H9 (cell line): ENCODE measurements around the gene AP2M1. TPM values are rescaled to one million over a fixed set of nuclear protein-coding genes. Genes with fewer than 3 reads are reported as not detected.

Source experiments
- DNase-seq: peaks from one replicate; pipeline ENCODE4 v3.0.0-alpha.2; 2017
- H2AFZ ChIP-seq: one replicate; pipeline ENCODE4 v1.6.1; 2013; ENCODE audit warnings: mild to moderate bottlenecking, low read length, control low read depth, moderate library complexity
- H2AK5ac ChIP-seq: 2 replicates; pipeline ENCODE4 v1.6.1; 2013; ENCODE audit warnings: low read length, control low read depth, mixed read lengths; ENCODE audit not compliant: insufficient read length
- H2BK120ac ChIP-seq: one replicate; pipeline ENCODE4 v1.6.1; 2013; ENCODE audit warnings: low read depth, mild to moderate bottlenecking, low read length, control low read depth, inconsistent platforms; ENCODE audit not compliant: poor library complexity, severe bottlenecking
- H2BK12ac ChIP-seq: 2 replicates; pipeline ENCODE4 v1.6.1; 2013; ENCODE audit warnings: low read length, control low read depth, mixed read lengths, low read depth; ENCODE audit not compliant: insufficient read length
- H2BK15ac ChIP-seq: 2 replicates; pipeline ENCODE4 v1.6.1; 2013; ENCODE audit warnings: low read depth, low read length, control low read depth
- H2BK20ac ChIP-seq: one replicate; pipeline ENCODE4 v1.6.1; 2013; ENCODE audit warnings: low read depth, mild to moderate bottlenecking, low read length, control low read depth, inconsistent platforms; ENCODE audit not compliant: poor library complexity, severe bottlenecking
- H2BK5ac ChIP-seq: 2 replicates; pipeline ENCODE4 v1.6.1; 2013; ENCODE audit warnings: low read length, control low read depth, mixed read lengths; ENCODE audit not compliant: insufficient read length
- H3K14ac ChIP-seq: 2 replicates; pipeline ENCODE4 v1.6.1; 2013; ENCODE audit warnings: low read length, control low read depth; ENCODE audit not compliant: insufficient read depth
- H3K18ac ChIP-seq: 2 replicates; pipeline ENCODE4 v1.6.1; 2013; ENCODE audit warnings: low read depth, mild to moderate bottlenecking, mixed read lengths, low read length, control low read depth; ENCODE audit not compliant: insufficient read length
- H3K23ac ChIP-seq: 2 replicates; pipeline ENCODE4 v1.6.1; 2013; ENCODE audit warnings: low read length, control low read depth, mixed read lengths, low read depth; ENCODE audit not compliant: insufficient read length
- H3K23me2 ChIP-seq: 2 replicates; pipeline ENCODE4 v1.6.1; 2013; ENCODE audit warnings: low read depth, mild to moderate bottlenecking, mixed read lengths, low read length, control low read depth; ENCODE audit not compliant: insufficient read length, poor library complexity, severe bottlenecking
- H3K27ac ChIP-seq: 2 replicates; pipeline ENCODE4 v1.5.1; 2013; ENCODE audit warnings: low read length, control low read depth, mixed read lengths, low read depth; ENCODE audit not compliant: insufficient read length
- H3K27me3 ChIP-seq: 2 replicates; pipeline ENCODE4 v1.6.1; 2013; ENCODE audit warnings: low read length, control low read depth, inconsistent platforms; ENCODE audit not compliant: insufficient read depth
- H3K4ac ChIP-seq: 2 replicates; pipeline ENCODE4 v1.6.1; 2013; ENCODE audit warnings: low read depth, mild to moderate bottlenecking, control low read depth, inconsistent platforms, low read length, moderate library complexity
- H3K4me1 ChIP-seq: 2 replicates; pipeline ENCODE4 v1.6.1; 2013; ENCODE audit warnings: low read length, control low read depth, inconsistent platforms; ENCODE audit not compliant: insufficient read depth
- H3K4me2 ChIP-seq: 2 replicates; pipeline ENCODE4 v1.6.1; 2013; ENCODE audit warnings: low read length, control low read depth, mixed read lengths; ENCODE audit not compliant: insufficient read length, insufficient read depth
- H3K56ac ChIP-seq: 2 replicates; pipeline ENCODE4 v1.6.1; 2013; ENCODE audit warnings: low read depth, mild to moderate bottlenecking, mixed read lengths, low read length, control low read depth; ENCODE audit not compliant: insufficient read length
- H3K79me1 ChIP-seq: 2 replicates; pipeline ENCODE4 v1.6.1; 2013; ENCODE audit warnings: low read depth, mild to moderate bottlenecking, moderate library complexity, low read length, control low read depth, inconsistent platforms; ENCODE audit not compliant: insufficient read depth, poor library complexity, severe bottlenecking
- H3K79me2 ChIP-seq: 2 replicates; pipeline ENCODE4 v1.6.1; 2013; ENCODE audit warnings: low read length, control low read depth, inconsistent platforms; ENCODE audit not compliant: insufficient read depth
- H3K9ac ChIP-seq: 2 replicates; pipeline ENCODE4 v1.6.1; 2013; ENCODE audit warnings: low read length, control low read depth, mixed read lengths; ENCODE audit not compliant: insufficient read length; ENCODE audit errors: extremely low read depth
- H3K9me3 ChIP-seq: one replicate; pipeline ENCODE4 v1.6.1; 2013; ENCODE audit warnings: low read depth, low read length, inconsistent platforms; ENCODE audit not compliant: control insufficient read depth
- H3T11ph ChIP-seq: one replicate; pipeline ENCODE4 v1.6.1; 2013; ENCODE audit warnings: mild to moderate bottlenecking, low read length, control low read depth, inconsistent platforms
- H4K20me1 ChIP-seq: one replicate; pipeline ENCODE4 v1.6.1; 2013; ENCODE audit not compliant: control insufficient read depth, insufficient read length, insufficient read depth
- H4K5ac ChIP-seq: 2 replicates; pipeline ENCODE4 v1.6.1; 2013; ENCODE audit warnings: low read depth, mild to moderate bottlenecking, mixed read lengths, low read length, control low read depth; ENCODE audit not compliant: insufficient read length
- H4K8ac ChIP-seq: replicated peaks from 2 replicates; pipeline ENCODE4 v1.6.1; 2013; ENCODE audit warnings: low read length, control low read depth, mixed read lengths, low read depth; ENCODE audit not compliant: insufficient read length
- H4K91ac ChIP-seq: 2 replicates; pipeline ENCODE4 v1.6.1; 2013; ENCODE audit warnings: low read depth, mild to moderate bottlenecking, moderate library complexity, mixed read lengths, low read length, control low read depth; ENCODE audit not compliant: insufficient read length
- H3K27ac Mint-ChIP-seq, 3 experiments: 2 replicates in 2 of 3; 3 replicates in 1 of 3; pipeline ENCODE4 v1.8.0; 2020 to 2021; ENCODE audit warnings: mixed read lengths in 3 of 3, mild to moderate bottlenecking in 1 of 3, moderate library complexity in 1 of 3
- H3K27me3 Mint-ChIP-seq: 2 replicates; pipeline ENCODE4 v1.8.0; 2021; ENCODE audit warnings: low read depth, mild to moderate bottlenecking, moderate library complexity, mixed read lengths
- H3K36me3 Mint-ChIP-seq, 3 experiments: 2 replicates in 2 of 3; 3 replicates in 1 of 3; pipeline ENCODE4 v1.8.0; 2020 to 2021; ENCODE audit warnings: low read depth in 3 of 3, mixed read lengths in 3 of 3; ENCODE audit not compliant: insufficient read depth in 1 of 3
- H3K4me1 Mint-ChIP-seq, 2 experiments: 2 replicates each; pipeline ENCODE4 v1.8.0; 2020; ENCODE audit warnings: mixed read lengths in 2 of 2
- H3K4me3 Mint-ChIP-seq, 2 experiments: 2 replicates in 1 of 2; 3 replicates in 1 of 2; pipeline ENCODE4 v1.8.0; 2020 to 2021; ENCODE audit warnings: mild to moderate bottlenecking in 2 of 2, mixed read lengths in 2 of 2, moderate library complexity in 1 of 2
- H3K9me3 Mint-ChIP-seq, 2 experiments: 2 replicates in 1 of 2; 3 replicates in 1 of 2; pipeline ENCODE4 v1.8.0; 2020; ENCODE audit warnings: mild to moderate bottlenecking in 2 of 2, mixed read lengths in 2 of 2, moderate library complexity in 1 of 2
- WGBS: extraction: QIAGEN DNeasy Blood & Tissue Kit; methylation state at CpG from one replicate; pipeline ENCODE4 v1.1.7; 2013; ENCODE audit warnings: missing lambda C conversion rate, low lambda C conversion rate, mixed read lengths; ENCODE audit not compliant: insufficient read length; ENCODE audit errors: extremely low coverage; 5-methylcytosine and 5-hydroxymethylcytosine counted together
- total RNA-seq: library from RNA; stranded (reverse); gene quantifications from 2 replicates; pipeline ENCODE4 v1.2.1, GENCODE V29; 2021
- TF ChIP-seq, protein P1 (sequence below): fragments of 200-600 bp; sonication (generic); conservative IDR thresholded peaks from 3 replicates; pipeline ENCODE4 v1.8.0; 2021; ENCODE audit warnings: antibody characterized with exemption, mild to moderate bottlenecking

The AP2M1 gene
- total RNA-seq, 1 experiment from 2014 or later, result 443 TPM

DNA sequence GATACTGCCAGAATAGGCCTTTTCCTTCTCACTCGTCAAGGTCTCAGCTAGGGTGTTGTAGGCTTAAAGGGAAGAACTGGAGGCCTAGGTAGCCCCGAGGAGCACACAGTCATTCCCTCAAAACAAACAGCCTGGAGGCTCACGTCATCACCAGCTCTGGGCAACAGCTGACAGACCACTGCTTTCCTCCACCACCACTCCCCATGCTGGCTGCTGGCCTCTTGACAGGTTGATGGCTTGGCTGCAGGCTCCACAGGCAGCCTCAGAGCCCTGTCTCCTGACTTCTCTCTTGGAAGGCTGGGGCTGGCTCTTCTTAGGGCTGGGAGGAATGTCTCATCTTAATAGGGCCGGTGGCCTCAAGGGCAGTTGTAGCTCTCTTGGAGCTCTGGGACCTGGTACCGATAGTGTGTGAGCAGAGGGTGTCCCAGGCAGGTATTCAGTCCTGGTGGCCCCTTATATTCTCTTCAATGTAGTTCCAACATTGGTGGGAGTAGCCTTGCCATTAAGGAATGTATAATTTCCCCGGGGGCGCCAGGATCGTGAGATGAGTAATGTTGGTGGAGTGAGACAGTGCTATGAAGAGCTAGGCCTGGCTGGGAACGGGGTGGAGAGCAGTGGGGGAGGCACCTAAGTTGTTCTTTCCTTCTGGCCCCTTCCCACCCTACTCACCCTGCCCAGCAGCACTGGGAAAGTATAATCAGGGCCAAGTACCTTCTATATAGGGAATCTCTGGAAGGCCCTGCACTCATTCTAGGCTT is 6.1 kb upstream of the AP2M1 start:
- Histone ChIP-seq H3K27me3 (no peaks in the 10 kb centered on the region), H4K91ac (no peak overlapping the region), H3T11ph (no peak overlapping the region), H3K79me2 (no peaks in the 10 kb centered on the region), H2BK15ac (no peak overlapping the region), H3K27ac (no peak overlapping the region), H3K9ac (no peak overlapping the region), H3K4me1 (no peaks in the 10 kb centered on the region), H2BK12ac (no peak overlapping the region), H2AFZ (no peak overlapping the region), H3K23ac (no peak overlapping the region), H3K14ac (no peak overlapping the region), H4K20me1 (no peaks in the 10 kb centered on the region), H3K79me1 (no peaks in the 10 kb centered on the region), H2BK5ac (no peak overlapping the region), H3K18ac (no peak overlapping the region), H3K4me2 (no peak overlapping the region), H3K9me3 (no peaks in the 10 kb centered on the region), H2BK120ac (no peak overlapping the region), H2BK20ac (no peak overlapping the region), H2AK5ac (no peak overlapping the region), H3K56ac (no peak overlapping the region), H4K5ac (no peak overlapping the region), H3K4ac (no peak overlapping the region), H3K23me2 (no peaks in the 10 kb centered on the region), H4K8ac (no peak overlapping the region)
- Mint-ChIP-seq H3K27ac (no peak overlapping the region; a peak in 1 of 7 replicates), H3K36me3 (peaks cover 39 to 83% (median 79%) of the 10 kb centered on the region in 3 experiments), H3K4me3 (no peak overlapping the region), H3K9me3 (no peaks in the 10 kb centered on the region), H3K4me1 (peaks cover 0 to 5% of the 10 kb centered on the region in 2 experiments; a peak in 3 of 4 replicates), H3K27me3 (no peaks in the 10 kb centered on the region)
- DNase-seq, result no peak
- TF ChIP-seq, protein P1, sequence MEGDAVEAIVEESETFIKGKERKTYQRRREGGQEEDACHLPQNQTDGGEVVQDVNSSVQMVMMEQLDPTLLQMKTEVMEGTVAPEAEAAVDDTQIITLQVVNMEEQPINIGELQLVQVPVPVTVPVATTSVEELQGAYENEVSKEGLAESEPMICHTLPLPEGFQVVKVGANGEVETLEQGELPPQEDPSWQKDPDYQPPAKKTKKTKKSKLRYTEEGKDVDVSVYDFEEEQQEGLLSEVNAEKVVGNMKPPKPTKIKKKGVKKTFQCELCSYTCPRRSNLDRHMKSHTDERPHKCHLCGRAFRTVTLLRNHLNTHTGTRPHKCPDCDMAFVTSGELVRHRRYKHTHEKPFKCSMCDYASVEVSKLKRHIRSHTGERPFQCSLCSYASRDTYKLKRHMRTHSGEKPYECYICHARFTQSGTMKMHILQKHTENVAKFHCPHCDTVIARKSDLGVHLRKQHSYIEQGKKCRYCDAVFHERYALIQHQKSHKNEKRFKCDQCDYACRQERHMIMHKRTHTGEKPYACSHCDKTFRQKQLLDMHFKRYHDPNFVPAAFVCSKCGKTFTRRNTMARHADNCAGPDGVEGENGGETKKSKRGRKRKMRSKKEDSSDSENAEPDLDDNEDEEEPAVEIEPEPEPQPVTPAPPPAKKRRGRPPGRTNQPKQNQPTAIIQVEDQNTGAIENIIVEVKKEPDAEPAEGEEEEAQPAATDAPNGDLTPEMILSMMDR, result no peak
- no CpG with 5 or more reads among the region's 9 CpGs for WGBS
